ENCODE results near the gene GPC5.

DNA sequence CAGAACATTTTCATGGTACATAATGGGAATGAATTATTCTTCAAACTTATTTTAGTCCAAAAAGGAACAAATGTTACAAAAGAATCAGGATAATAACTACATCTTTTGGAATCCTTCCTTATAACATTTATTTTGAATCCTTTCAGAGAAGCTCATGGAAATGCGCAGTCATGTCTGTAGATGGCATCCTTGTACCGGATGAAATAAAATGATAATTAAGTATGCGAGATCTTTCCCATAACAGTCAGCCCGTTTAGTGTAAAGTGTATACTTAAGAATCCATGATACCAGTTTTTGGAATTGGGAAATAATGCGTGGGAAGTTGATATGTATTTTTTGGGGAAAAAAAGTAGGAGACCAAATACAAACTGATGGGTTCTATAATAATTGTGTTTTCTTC is 418.8 kb downstream of the GPC5 start:
- TF ChIP-seq ATM (IDR thresholded peaks at IDR 0.05; ENCODE audit: borderline replicate concordance) (no peak), ZFX (CRISPR knock-in tag; IDR thresholded peaks at IDR 0.05; ENCODE audit: low read depth) (no peak), EZH2 (conservative IDR thresholded peaks at IDR 0.05; ENCODE audit: low read depth, low read length) (no peak), ZNF10 (CRISPR knock-in tag; IDR thresholded peaks at IDR 0.05; ENCODE audit: borderline replicate concordance, low read depth) (no peak)
- TF ChIP-seq, protein P1, sequence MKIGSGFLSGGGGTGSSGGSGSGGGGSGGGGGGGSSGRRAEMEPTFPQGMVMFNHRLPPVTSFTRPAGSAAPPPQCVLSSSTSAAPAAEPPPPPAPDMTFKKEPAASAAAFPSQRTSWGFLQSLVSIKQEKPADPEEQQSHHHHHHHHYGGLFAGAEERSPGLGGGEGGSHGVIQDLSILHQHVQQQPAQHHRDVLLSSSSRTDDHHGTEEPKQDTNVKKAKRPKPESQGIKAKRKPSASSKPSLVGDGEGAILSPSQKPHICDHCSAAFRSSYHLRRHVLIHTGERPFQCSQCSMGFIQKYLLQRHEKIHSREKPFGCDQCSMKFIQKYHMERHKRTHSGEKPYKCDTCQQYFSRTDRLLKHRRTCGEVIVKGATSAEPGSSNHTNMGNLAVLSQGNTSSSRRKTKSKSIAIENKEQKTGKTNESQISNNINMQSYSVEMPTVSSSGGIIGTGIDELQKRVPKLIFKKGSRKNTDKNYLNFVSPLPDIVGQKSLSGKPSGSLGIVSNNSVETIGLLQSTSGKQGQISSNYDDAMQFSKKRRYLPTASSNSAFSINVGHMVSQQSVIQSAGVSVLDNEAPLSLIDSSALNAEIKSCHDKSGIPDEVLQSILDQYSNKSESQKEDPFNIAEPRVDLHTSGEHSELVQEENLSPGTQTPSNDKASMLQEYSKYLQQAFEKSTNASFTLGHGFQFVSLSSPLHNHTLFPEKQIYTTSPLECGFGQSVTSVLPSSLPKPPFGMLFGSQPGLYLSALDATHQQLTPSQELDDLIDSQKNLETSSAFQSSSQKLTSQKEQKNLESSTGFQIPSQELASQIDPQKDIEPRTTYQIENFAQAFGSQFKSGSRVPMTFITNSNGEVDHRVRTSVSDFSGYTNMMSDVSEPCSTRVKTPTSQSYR (CRISPR knock-in tag; IDR thresholded peaks at IDR 0.05; ENCODE audit: borderline replicate concordance), result no peak

All from HepG2 (cell line).